Activated effector memory CD4-positive, alpha-beta T cell treated with Interleukin-2 at 50 U/mL for 16 hours (primary cell): ENCODE results near the gene SLC25A33.
"Not testable (repeated sequence)": the region's sequence is repeated elsewhere in the genome, so short reads cannot be mapped to it uniquely, and the experiment has no call there.

Experiments
- DNase-seq: peaks from one replicate; pipeline ENCODE4 v3.0.0-alpha.2; 2020

The SLC25A33 gene

DNA sequence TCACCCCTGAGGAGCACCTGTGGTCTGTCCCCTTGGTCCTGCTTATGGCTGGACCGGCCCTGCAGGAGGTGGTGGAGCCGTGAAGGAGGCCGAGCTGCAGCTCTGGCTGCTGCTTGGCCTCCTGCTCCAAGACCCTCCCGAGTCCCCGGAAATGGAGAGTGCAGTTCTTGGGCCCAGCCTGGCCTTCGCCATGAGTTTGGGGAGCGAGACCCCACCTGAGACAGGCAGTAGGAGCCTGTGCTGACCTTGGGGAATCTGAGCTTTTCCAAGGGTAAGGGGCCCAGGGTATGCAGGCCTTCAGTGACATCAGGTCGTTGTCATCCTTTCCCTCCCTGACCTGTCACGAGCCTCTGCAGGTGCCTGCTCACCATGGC, 63.5 kb downstream of the SLC25A33 start:
- DNase-seq, result no peak

DNA sequence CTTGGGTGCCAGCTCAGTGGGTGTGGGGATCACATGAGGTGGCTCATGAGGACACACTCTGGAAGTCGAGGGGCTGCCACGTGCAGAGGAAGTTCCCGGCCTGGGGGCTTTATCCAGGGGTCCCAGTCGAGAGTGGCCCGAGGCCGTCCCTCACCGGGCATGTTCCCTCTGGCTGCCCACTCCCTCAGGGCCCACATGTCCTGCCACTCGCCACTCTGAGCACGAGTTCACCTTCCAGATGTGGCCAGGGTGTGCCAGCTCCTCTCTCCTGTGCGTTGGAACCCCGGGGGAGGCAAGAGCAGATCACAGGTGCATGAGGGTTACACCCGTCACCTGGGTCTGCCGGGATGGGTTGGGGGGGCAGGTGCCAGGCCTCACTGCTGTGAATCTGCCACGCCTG, 64.0 kb downstream of the SLC25A33 start:
- no peak for DNase-seq

- no peak for DNase-seq
These were observed 64.8 kb downstream of the SLC25A33 start for GRCh38 chr1:9603766-9604753.

DNA sequence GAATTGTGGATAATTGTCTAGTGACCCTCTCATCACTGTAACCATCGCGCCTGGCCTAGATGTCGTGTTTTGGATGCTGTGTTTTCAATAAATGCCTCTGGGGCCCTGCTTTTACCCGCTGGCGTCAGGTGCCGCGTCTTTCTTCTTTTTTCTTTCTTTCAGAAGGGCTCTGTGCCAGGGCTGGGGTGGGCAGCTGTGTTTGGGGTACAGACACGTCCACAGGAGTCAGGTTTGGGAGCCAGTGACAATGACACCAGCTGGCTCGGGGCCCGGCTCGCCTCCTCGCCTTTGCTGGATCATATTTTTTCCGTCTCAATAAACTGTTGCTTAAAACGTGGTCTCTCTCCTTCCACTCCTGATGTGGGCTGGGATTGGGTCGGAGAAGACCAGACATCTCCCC, 65.6 kb downstream of the SLC25A33 start:
- no peak for DNase-seq

- DNase-seq, result no peak
These were observed 66.7 kb downstream of the SLC25A33 start for GRCh38 chr1:9605946-9606455.

GRCh38 chr1:9606458-9606857, 67.2 kb downstream of the SLC25A33 start:
- no peak for DNase-seq

- DNase-seq, result no peak
These were observed 67.7 kb downstream of the SLC25A33 start for GRCh38 chr1:9606948-9607347.

DNA sequence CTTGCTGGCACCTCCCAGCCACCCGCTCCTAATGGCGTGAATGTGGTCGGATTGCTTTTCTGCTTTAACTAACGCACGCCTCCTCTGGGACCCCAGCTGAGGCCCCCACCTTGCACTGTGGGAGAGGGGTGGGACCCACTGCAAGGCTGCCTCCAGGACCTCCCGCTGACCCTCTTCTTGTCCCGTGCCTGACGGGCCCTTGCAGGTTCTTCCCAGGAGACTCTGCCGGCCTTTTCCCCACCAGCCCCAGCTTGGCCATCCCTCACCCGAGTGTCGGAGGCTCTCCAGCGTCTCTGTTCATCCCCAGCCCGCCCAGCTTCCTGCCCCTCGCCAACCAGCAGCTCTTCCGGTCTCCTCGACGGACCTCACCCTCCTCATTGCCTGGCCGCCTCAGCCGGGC, 68.1 kb downstream of the SLC25A33 start:
- no peak for DNase-seq

- no peak for DNase-seq
These were observed 70.7 kb downstream of the SLC25A33 start for GRCh38 chr1:9609998-9610397.

- no peak for DNase-seq
These were observed 71.3 kb downstream of the SLC25A33 start for GRCh38 chr1:9610548-9610947.

GRCh38 chr1:9611716-9612115, 72.5 kb downstream of the SLC25A33 start:
- DNase-seq, result no peak

- DNase-seq, result no peak
These were observed 73.0 kb downstream of the SLC25A33 start for GRCh38 chr1:9612162-9612845.

DNA sequence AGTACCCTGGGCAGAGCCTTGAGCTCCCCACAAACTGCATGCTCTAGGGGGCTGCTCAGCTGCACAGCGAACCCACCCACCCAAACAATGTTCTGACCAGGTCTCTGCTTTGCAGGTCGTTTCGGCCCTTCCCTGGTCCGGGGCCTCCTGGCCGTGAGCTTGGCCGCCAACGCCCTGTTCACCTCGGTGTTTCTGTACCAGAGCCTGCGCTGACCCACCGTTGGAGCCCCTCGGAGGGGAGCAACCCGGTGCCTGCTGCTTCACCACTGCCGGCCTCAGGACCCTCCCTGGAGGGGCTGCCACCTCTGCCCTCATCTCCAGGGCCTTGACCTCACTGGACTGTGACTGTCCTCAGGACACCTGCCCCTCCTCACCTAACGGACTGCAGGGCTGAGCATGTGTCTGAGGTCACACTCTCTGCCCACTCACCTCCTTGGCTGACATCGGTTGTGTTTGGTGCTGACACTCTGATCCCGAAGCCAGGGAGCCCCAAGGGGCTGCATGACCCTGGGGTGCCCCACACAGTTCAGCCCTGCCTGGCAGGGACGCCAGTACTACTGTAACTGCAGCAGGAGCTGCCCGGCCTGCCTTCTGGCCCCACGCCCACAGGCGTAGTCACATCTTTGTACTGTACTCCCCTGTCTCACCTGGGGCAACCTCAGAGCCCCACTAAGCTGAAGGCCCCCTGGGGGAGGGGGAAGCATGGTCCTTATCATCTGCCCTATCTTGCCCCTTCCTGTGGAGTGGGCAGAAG, 73.8 kb downstream of the SLC25A33 start:
- no peak for DNase-seq

DNA sequence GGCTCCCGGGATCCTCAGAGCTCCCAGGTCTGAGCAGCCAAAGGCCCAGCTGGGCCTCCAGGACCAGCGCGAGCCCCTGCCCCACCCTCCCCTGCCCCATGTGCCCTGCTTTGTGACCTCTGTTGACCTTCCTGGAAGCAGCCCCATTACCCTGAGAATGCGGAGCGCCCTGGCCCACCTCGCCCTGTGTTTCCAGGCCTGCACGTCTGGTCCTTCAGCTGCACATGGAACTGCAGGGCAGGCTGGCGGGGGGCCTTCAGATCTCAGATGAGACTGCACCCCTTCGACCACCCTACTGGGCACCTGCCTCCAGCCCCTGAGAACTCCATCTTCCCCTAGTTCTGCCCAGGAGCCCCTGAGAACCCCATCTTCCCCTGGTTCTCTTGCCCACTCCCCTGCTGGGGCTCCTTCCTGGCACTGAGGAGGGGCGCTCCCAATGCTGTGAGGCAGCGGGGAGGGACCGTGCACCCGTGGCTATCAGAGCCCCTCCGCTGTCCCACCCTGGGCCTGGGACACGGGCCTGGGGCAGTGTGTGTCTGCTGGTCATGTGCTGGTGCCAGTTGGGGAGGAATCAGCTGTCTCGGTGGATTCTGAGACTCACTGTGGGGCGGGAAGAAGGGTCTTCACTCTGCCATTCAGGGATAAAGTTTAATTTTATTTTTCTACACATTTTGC, 74.5 kb downstream of the SLC25A33 start:
- DNase-seq, result no peak

DNA sequence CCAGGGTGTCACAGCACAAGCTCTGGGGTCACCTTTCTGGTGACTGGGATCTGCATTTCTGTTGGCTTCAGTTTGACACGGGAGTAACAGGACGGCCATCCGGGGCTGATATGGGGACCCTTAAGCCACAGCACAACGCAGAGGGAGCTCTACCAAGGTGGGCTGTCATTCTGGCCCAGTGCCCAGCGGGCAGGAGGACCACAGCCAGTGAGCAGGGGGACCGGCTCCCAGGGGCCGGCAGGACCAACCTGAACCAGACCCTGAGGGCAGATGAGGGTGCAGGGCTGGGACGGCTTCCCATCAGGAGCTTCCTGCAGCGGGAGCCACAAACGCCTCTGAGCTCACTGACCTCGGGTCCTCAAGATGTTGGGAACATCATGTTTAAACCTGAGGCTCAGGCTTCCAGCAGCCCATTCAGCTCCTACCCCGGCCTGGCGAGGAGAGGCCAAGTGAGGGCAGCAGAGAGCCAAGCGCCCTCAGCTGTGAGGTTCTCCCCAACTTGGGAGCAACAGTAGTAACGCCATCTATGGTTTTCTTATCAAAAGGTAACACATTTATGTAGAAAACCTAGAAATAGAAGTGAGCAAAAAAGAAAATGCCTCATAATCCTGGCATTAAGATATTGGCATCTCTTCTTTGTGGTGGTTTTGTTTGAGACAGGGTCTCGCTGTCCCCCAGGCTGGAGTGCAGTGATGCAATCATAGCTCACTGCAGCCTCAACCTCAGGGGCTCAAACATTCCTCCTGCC, 76.2 kb downstream of the SLC25A33 start:
- DNase-seq, result peak; percentile 36

DNA sequence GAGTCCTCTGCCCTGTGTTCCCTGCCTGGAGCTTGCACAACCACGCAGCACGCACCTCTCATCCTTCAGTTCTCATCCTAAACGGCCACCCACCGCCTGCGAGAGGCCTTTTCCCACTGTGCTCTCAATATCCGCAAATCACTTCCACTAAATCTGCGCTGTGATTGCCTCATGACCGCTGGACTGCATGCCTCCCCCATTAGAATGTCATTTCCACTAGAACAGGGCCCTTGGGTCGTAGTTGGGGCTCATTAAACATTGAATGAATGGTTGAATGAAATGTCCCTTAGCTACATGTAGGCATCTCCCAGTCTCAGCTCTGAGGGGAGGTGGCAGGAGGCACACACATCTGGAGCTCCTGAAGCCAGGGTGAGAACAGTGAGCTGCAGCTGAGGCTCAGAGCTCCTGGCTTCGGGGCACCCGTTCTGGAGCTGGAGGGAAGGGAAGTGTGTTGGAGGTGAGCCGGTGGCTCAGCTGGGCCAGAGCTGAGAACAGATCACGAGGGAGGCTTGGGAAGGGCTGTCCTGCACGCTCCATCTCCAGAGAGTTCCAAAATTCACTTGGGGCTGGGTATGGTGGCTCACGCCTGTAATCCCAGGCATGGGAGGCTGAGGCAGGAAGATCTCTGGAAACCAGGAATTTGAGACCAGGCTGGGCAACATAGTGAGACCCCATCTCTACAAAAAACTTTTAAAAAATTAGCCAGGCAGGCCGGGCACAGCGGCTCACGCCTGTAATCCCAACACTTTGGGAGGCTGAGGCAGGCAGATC, 79.8 kb downstream of the SLC25A33 start:
- no peak for DNase-seq

- DNase-seq, result no peak
These were observed 81.8 kb downstream of the SLC25A33 start for GRCh38 chr1:9621032-9621431.

GRCh38 chr1:9624081-9624480, 84.8 kb downstream of the SLC25A33 start:
- DNase-seq, result no peak

GRCh38 chr1:9625030-9625429, 85.8 kb downstream of the SLC25A33 start:
- DNase-seq, result not testable (repeated sequence)

- DNase-seq, result no peak
These were observed 86.9 kb downstream of the SLC25A33 start for GRCh38 chr1:9626201-9626608.
